Ovary (tissue), 3 donors: ENCODE measurements around the gene CASD1.

Experiments used
- CTCF ChIP-seq, 3 donors: fragments of 450-650 bp in 2 of 3; fragments of 200-600 bp in 1 of 3; IDR thresholded peaks; one replicate each; pipeline versions ENCODE4 v1.5.1 to v1.8.0; 2016 to 2022; ENCODE audit warnings: antibody characterized with exemption in 3 of 3, mild to moderate bottlenecking in 1 of 3
- POLR2A ChIP-seq: fragments of 450-650 bp; IDR thresholded peaks from one replicate; pipeline ENCODE4 v1.6.1; 2017; ENCODE audit warnings: antibody characterized with exemption, mild to moderate bottlenecking, moderate library complexity
- donor health status: DM: no; HTN: no; CAD: no.

GRCh38 chr7:94481279-94481678 lies 28.3 kb upstream of the CASD1 start:
- TF ChIP-seq CTCF (IDR thresholded peaks at IDR 0.05) (no peak), POLR2A (no peak)
